ENCODE data around the gene IFI44L. TPM values are rescaled to one million over a fixed set of nuclear protein-coding genes. Genes with fewer than 3 reads are reported as not detected.

IFI44L gene
- total and polyA plus RNA-seq, 9 donors: 0.84 to 2.6 (median 1.7) TPM

- Histone ChIP-seq H3K27ac (ENCODE audit: low read length) (no peak overlapping the region), H3K4me1 (ENCODE audit: control insufficient read depth, insufficient read depth, low read length) (no peaks in the 10 kb centered on the region), H3K36me3 (ENCODE audit: control insufficient read depth, insufficient read depth, low read length) (peaks cover 7% of the 10 kb centered on the region), H3K9me3 (replicated peaks; ENCODE audit: control insufficient read depth, low read depth, low read length) (no peaks in the 10 kb centered on the region), H3K27me3 (ENCODE audit: control insufficient read depth, insufficient read depth, low read length) (no peaks in the 10 kb centered on the region), H3K4me3 (ENCODE audit: low read length) (no peak overlapping the region)
- no peak for DNase-seq
- no CpG with 5 or more reads among the region's 1 CpG for WGBS (ENCODE audit: insufficient coverage)
Observed at GRCh38 chr1:78664763-78665162, 44.5 kb downstream of the IFI44L start.

GRCh38 chr1:78665809-78666208 lies 45.6 kb downstream of the IFI44L start:
- no peaks in the 10 kb centered on the region for H3K9me3 ChIP-seq (replicated peaks; ENCODE audit: control insufficient read depth, low read depth, low read length)
- 68% methylated on average over 4 of the region's 6 CpGs for WGBS (ENCODE audit: insufficient coverage)
- H3K27me3 ChIP-seq (ENCODE audit: control insufficient read depth, insufficient read depth, low read length): no peaks in the 10 kb centered on the region
- no peak overlapping the region for H3K27ac ChIP-seq (ENCODE audit: low read length)
- H3K4me1 ChIP-seq (ENCODE audit: control insufficient read depth, insufficient read depth, low read length): no peaks in the 10 kb centered on the region
- H3K4me3 ChIP-seq (ENCODE audit: low read length): no peak overlapping the region
- DNase-seq: no peak
- peaks cover 5% of the 10 kb centered on the region for H3K36me3 ChIP-seq (ENCODE audit: control insufficient read depth, insufficient read depth, low read length)

GRCh38 chr1:78667939-78668338 lies 47.7 kb downstream of the IFI44L start:
- no peaks in the 10 kb centered on the region for H3K27me3 ChIP-seq (ENCODE audit: control insufficient read depth, insufficient read depth, low read length)
- H3K27ac ChIP-seq (ENCODE audit: low read length): no peak overlapping the region
- no peak overlapping the region for H3K4me3 ChIP-seq (ENCODE audit: low read length)
- no peaks in the 10 kb centered on the region for H3K9me3 ChIP-seq (replicated peaks; ENCODE audit: control insufficient read depth, low read depth, low read length)
- peaks cover 3% of the 10 kb centered on the region for H3K36me3 ChIP-seq (ENCODE audit: control insufficient read depth, insufficient read depth, low read length)
- DNase-seq: no peak
- WGBS (ENCODE audit: insufficient coverage): no CpG with 5 or more reads among the region's 1 CpG
- H3K4me1 ChIP-seq (ENCODE audit: control insufficient read depth, insufficient read depth, low read length): no peaks in the 10 kb centered on the region

GRCh38 chr1:78668427-78668826 lies 48.2 kb downstream of the IFI44L start:
- Histone ChIP-seq H3K4me1 (ENCODE audit: control insufficient read depth, insufficient read depth, low read length) (peaks cover 3% of the 10 kb centered on the region), H3K4me3 (ENCODE audit: low read length) (no peak overlapping the region), H3K9me3 (replicated peaks; ENCODE audit: control insufficient read depth, low read depth, low read length) (no peaks in the 10 kb centered on the region)

GRCh38 chr1:78672428-78672827 lies 52.2 kb downstream of the IFI44L start:
- DNase-seq: no peak
- Histone ChIP-seq H3K27ac (ENCODE audit: low read length) (no peak overlapping the region), H3K4me3 (ENCODE audit: low read length) (no peak overlapping the region), H3K36me3 (ENCODE audit: control insufficient read depth, insufficient read depth, low read length) (peaks cover 4% of the 10 kb centered on the region), H3K9me3 (replicated peaks; ENCODE audit: control insufficient read depth, low read depth, low read length) (no peaks in the 10 kb centered on the region), H3K4me1 (ENCODE audit: control insufficient read depth, insufficient read depth, low read length) (peaks cover 3% of the 10 kb centered on the region), H3K27me3 (ENCODE audit: control insufficient read depth, insufficient read depth, low read length) (no peaks in the 10 kb centered on the region)
- no CpG with 5 or more reads among the region's 1 CpG for WGBS (ENCODE audit: insufficient coverage)

More at GRCh38 chr1:78668427-78668826, 48.2 kb downstream of the IFI44L start:
- no peak for DNase-seq
- Histone ChIP-seq H3K27ac (ENCODE audit: low read length) (no peak overlapping the region), H3K36me3 (ENCODE audit: control insufficient read depth, insufficient read depth, low read length) (peaks cover 4% of the 10 kb centered on the region), H3K27me3 (ENCODE audit: control insufficient read depth, insufficient read depth, low read length) (no peaks in the 10 kb centered on the region)

GRCh38 chr1:78673120-78673519 lies 52.9 kb downstream of the IFI44L start:
- peaks cover 4% of the 10 kb centered on the region for H3K36me3 ChIP-seq (ENCODE audit: control insufficient read depth, insufficient read depth, low read length)

GRCh38 chr1:78676347-78676982 lies 56.2 kb downstream of the IFI44L start:
- no peak overlapping the region for H3K4me3 ChIP-seq (ENCODE audit: low read length)
- H3K27me3 ChIP-seq (ENCODE audit: control insufficient read depth, insufficient read depth, low read length): no peaks in the 10 kb centered on the region
- peaks cover 4% of the 10 kb centered on the region for H3K36me3 ChIP-seq (ENCODE audit: control insufficient read depth, insufficient read depth, low read length)
- no peak overlapping the region for H3K27ac ChIP-seq (ENCODE audit: low read length)
- DNase-seq: peak; percentile 81
- peaks cover 3% of the 10 kb centered on the region for H3K4me1 ChIP-seq (ENCODE audit: control insufficient read depth, insufficient read depth, low read length)
- H3K9me3 ChIP-seq (replicated peaks; ENCODE audit: control insufficient read depth, low read depth, low read length): no peaks in the 10 kb centered on the region
- no CpG with 5 or more reads among the region's 9 CpGs for WGBS (ENCODE audit: insufficient coverage)

More at GRCh38 chr1:78673120-78673519, 52.9 kb downstream of the IFI44L start:
- H3K9me3 ChIP-seq (replicated peaks; ENCODE audit: control insufficient read depth, low read depth, low read length): no peaks in the 10 kb centered on the region
- no peak for DNase-seq
- 84% methylated on average over 5 of the region's 5 CpGs for WGBS (ENCODE audit: insufficient coverage)
- H3K4me3 ChIP-seq (ENCODE audit: low read length): no peak overlapping the region
- peaks cover 3% of the 10 kb centered on the region for H3K4me1 ChIP-seq (ENCODE audit: control insufficient read depth, insufficient read depth, low read length)
- H3K27me3 ChIP-seq (ENCODE audit: control insufficient read depth, insufficient read depth, low read length): no peaks in the 10 kb centered on the region
- H3K27ac ChIP-seq (ENCODE audit: low read length): no peak overlapping the region

GRCh38 chr1:78676993-78677392 lies 56.7 kb downstream of the IFI44L start:
- no peak overlapping the region for H3K4me3 ChIP-seq (ENCODE audit: low read length)
- 50% methylated on average over 2 of the region's 3 CpGs for WGBS (ENCODE audit: insufficient coverage)
- no peaks in the 10 kb centered on the region for H3K27me3 ChIP-seq (ENCODE audit: control insufficient read depth, insufficient read depth, low read length)
- H3K4me1 ChIP-seq (ENCODE audit: control insufficient read depth, insufficient read depth, low read length): peaks cover 3% of the 10 kb centered on the region
- peaks cover 4% of the 10 kb centered on the region for H3K36me3 ChIP-seq (ENCODE audit: control insufficient read depth, insufficient read depth, low read length)
- no peak overlapping the region for H3K27ac ChIP-seq (ENCODE audit: low read length)
- peak; percentile 37 for DNase-seq
- no peaks in the 10 kb centered on the region for H3K9me3 ChIP-seq (replicated peaks; ENCODE audit: control insufficient read depth, low read depth, low read length)

- H3K27me3 ChIP-seq (ENCODE audit: control insufficient read depth, insufficient read depth, low read length): no peaks in the 10 kb centered on the region
- H3K36me3 ChIP-seq (ENCODE audit: control insufficient read depth, insufficient read depth, low read length): peaks cover 3% of the 10 kb centered on the region
- H3K27ac ChIP-seq (ENCODE audit: low read length): no peak overlapping the region
- peaks cover 3% of the 10 kb centered on the region for H3K4me1 ChIP-seq (ENCODE audit: control insufficient read depth, insufficient read depth, low read length)
- no peaks in the 10 kb centered on the region for H3K9me3 ChIP-seq (replicated peaks; ENCODE audit: control insufficient read depth, low read depth, low read length)
- DNase-seq: no peak
- WGBS (ENCODE audit: insufficient coverage): no CpG with 5 or more reads among the region's 3 CpGs
- no peak overlapping the region for H3K4me3 ChIP-seq (ENCODE audit: low read length)
Observed at GRCh38 chr1:78677788-78678187, 57.5 kb downstream of the IFI44L start.

GRCh38 chr1:78678324-78678723 lies 58.1 kb downstream of the IFI44L start:
- Histone ChIP-seq H3K4me1 (ENCODE audit: control insufficient read depth, insufficient read depth, low read length) (no peaks in the 10 kb centered on the region), H3K27me3 (ENCODE audit: control insufficient read depth, insufficient read depth, low read length) (no peaks in the 10 kb centered on the region), H3K9me3 (replicated peaks; ENCODE audit: control insufficient read depth, low read depth, low read length) (no peaks in the 10 kb centered on the region), H3K27ac (ENCODE audit: low read length) (no peak overlapping the region), H3K4me3 (ENCODE audit: low read length) (no peak overlapping the region), H3K36me3 (ENCODE audit: control insufficient read depth, insufficient read depth, low read length) (no peaks in the 10 kb centered on the region)
- no peak for DNase-seq

- Histone ChIP-seq H3K36me3 (ENCODE audit: control insufficient read depth, insufficient read depth, low read length) (no peaks in the 10 kb centered on the region), H3K4me1 (ENCODE audit: control insufficient read depth, insufficient read depth, low read length) (no peaks in the 10 kb centered on the region), H3K27ac (ENCODE audit: low read length) (no peak overlapping the region), H3K4me3 (ENCODE audit: low read length) (no peak overlapping the region), H3K27me3 (ENCODE audit: control insufficient read depth, insufficient read depth, low read length) (no peaks in the 10 kb centered on the region), H3K9me3 (replicated peaks; ENCODE audit: control insufficient read depth, low read depth, low read length) (no peaks in the 10 kb centered on the region)
- no CpG with 5 or more reads among the region's 2 CpGs for WGBS (ENCODE audit: insufficient coverage)
- no peak for DNase-seq
Observed at GRCh38 chr1:78681265-78681664, 61.0 kb downstream of the IFI44L start.
